OCI-LY7 (cell line): ENCODE data around the gene TSPAN5.

Source experiments
- EZH2phosphoT487 ChIP-seq: fragments of 200-600 bp; sonication (generic); IDR thresholded peaks from 2 replicates; pipeline ENCODE4 v1.6.1; 2018; ENCODE audit warnings: low read depth, borderline replicate concordance, mild to moderate bottlenecking, mixed run types, antibody characterized with exemption, low read length, moderate library complexity, mixed read lengths
- TF ChIP-seq, protein P1 (sequence below): fragments of 200-600 bp; sonication (generic); conservative IDR thresholded peaks from 2 replicates; pipeline ENCODE4 v1.5.1; 2014; ENCODE audit warnings: mild to moderate bottlenecking, antibody characterized with exemption, low read length, moderate library complexity, mixed read lengths

DNA sequence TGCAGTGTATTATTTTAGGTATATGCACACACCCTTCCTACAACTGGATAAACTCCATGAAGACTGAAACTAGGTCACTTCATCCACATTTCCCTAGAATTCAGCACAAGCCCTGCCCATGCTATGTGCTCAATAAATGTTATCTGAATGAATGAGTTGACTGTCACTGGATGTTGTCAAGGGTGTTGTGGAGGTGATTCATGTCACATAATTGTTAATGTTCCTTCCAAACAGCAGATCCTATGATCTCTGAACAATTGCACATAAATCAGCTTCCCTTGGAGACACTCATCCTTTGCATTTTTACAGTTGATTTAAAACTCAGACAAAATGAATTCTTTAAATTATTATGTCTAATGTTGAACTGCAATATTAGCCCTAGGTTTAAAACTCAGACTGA, 154.7 kb downstream of the TSPAN5 start:
- TF ChIP-seq, protein P1, sequence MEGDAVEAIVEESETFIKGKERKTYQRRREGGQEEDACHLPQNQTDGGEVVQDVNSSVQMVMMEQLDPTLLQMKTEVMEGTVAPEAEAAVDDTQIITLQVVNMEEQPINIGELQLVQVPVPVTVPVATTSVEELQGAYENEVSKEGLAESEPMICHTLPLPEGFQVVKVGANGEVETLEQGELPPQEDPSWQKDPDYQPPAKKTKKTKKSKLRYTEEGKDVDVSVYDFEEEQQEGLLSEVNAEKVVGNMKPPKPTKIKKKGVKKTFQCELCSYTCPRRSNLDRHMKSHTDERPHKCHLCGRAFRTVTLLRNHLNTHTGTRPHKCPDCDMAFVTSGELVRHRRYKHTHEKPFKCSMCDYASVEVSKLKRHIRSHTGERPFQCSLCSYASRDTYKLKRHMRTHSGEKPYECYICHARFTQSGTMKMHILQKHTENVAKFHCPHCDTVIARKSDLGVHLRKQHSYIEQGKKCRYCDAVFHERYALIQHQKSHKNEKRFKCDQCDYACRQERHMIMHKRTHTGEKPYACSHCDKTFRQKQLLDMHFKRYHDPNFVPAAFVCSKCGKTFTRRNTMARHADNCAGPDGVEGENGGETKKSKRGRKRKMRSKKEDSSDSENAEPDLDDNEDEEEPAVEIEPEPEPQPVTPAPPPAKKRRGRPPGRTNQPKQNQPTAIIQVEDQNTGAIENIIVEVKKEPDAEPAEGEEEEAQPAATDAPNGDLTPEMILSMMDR: no peak
- no peak for TF ChIP-seq EZH2phosphoT487
